ENCODE results near the gene ZMYM2. TPM values are rescaled to one million over a fixed set of nuclear protein-coding genes. Genes with fewer than 3 reads are reported as not detected.

Gene ZMYM2
- total RNA-seq, 4 donors from 2014 or later = 54.7 to 175 (median 98.3) TPM

GRCh38 chr13:19959831-19960652, 1.5 kb downstream of the ZMYM2 start:
- Histone ChIP-seq H3K27me3 (no peaks in the 10 kb centered on the region), H3K4me1 (peaks cover 0 to 4% of the 10 kb centered on the region in 2 donors), H3K9me3 (no peaks in the 10 kb centered on the region), H3K36me3 (no peaks in the 10 kb centered on the region), H3K4me3 (peak overlapping the region; percentile 74 to 75), H3K27ac (peak overlapping the region; percentile 95 to 99)
- peak; percentile 87 to 98 (median 93) for TF ChIP-seq CTCF (IDR thresholded peaks at IDR 0.05)
- peak; percentile 33 to 52 for TF ChIP-seq POLR2A (IDR thresholded peaks at IDR 0.05)
- intact Hi-C loops (cut with DNase I; ENCODE audit: low total_unique reads) = no loop called here
- peak; percentile 71 to 82 for DNase-seq

GRCh38 chr13:19960653-19960976, 2.1 kb downstream of the ZMYM2 start:
- Histone ChIP-seq H3K4me3 (peak overlapping the region in 1 of 2 donors; percentile 74), H3K4me1 (peaks cover 0 to 4% of the 10 kb centered on the region in 2 donors), H3K36me3 (no peaks in the 10 kb centered on the region), H3K27me3 (no peaks in the 10 kb centered on the region), H3K27ac (peak overlapping the region in 1 of 2 donors; percentile 95), H3K9me3 (no peaks in the 10 kb centered on the region)
- DNase-seq = no peak
- intact Hi-C loops (cut with DNase I; ENCODE audit: low total_unique reads) = no loop called here
- TF ChIP-seq POLR2A (IDR thresholded peaks at IDR 0.05) (no peak), CTCF (IDR thresholded peaks at IDR 0.05) (no peak)

GRCh38 chr13:19961489-19961888, 3.0 kb downstream of the ZMYM2 start:
- intact Hi-C loops (cut with DNase I; ENCODE audit: low total_unique reads) = no loop called here
- Histone ChIP-seq H3K27ac (peak overlapping the region in 1 of 2 donors; percentile 25), H3K27me3 (no peaks in the 10 kb centered on the region), H3K9me3 (no peaks in the 10 kb centered on the region), H3K4me1 (peaks cover 0 to 4% of the 10 kb centered on the region in 2 donors), H3K4me3 (no peak overlapping the region), H3K36me3 (no peaks in the 10 kb centered on the region)
- DNase-seq = no peak
- TF ChIP-seq CTCF (IDR thresholded peaks at IDR 0.05) (no peak), POLR2A (IDR thresholded peaks at IDR 0.05) (no peak)

GRCh38 chr13:19961924-19962323, 3.4 kb downstream of the ZMYM2 start:
- no peaks in the 10 kb centered on the region for H3K27me3 ChIP-seq
- H3K4me3 ChIP-seq = no peak overlapping the region
- no peak for DNase-seq
- H3K4me1 ChIP-seq = peaks cover 0 to 4% of the 10 kb centered on the region in 2 donors
- intact Hi-C loops (cut with DNase I; ENCODE audit: low total_unique reads) = no loop called here
- no peak for TF ChIP-seq CTCF (IDR thresholded peaks at IDR 0.05)
- no peak for TF ChIP-seq POLR2A (IDR thresholded peaks at IDR 0.05)
- H3K36me3 ChIP-seq = no peaks in the 10 kb centered on the region
- H3K27ac ChIP-seq = no peak overlapping the region
- no peaks in the 10 kb centered on the region for H3K9me3 ChIP-seq

- H3K27ac ChIP-seq = no peak overlapping the region
- H3K27me3 ChIP-seq = no peaks in the 10 kb centered on the region
- DNase-seq = no peak
- no peak overlapping the region for H3K4me3 ChIP-seq
- no peaks in the 10 kb centered on the region for H3K36me3 ChIP-seq
- TF ChIP-seq CTCF (IDR thresholded peaks at IDR 0.05) (no peak), POLR2A (IDR thresholded peaks at IDR 0.05) (no peak)
- no peaks in the 10 kb centered on the region for H3K9me3 ChIP-seq
- peaks cover 0 to 5% of the 10 kb centered on the region in 2 donors for H3K4me1 ChIP-seq
- intact Hi-C loops (cut with DNase I; ENCODE audit: low total_unique reads) = no loop called here
Observed at GRCh38 chr13:19962894-19963293, 4.4 kb downstream of the ZMYM2 start.

All from uterus (tissue), 4 donors.